ENCODE results near the gene ETV4. TPM values are rescaled to one million over a fixed set of nuclear protein-coding genes. Genes with fewer than 3 reads are reported as not detected.
"Not testable (repeated sequence)": the region's sequence is repeated elsewhere in the genome, so short reads cannot be mapped to it uniquely, and the experiment has no call there.

ETV4 gene
- total RNA-seq, 1 donor from 2014 or later = 5.7 TPM

GRCh38 chr17:43509440-43509839 lies 36.7 kb downstream of the ETV4 start:
- not testable (repeated sequence) for ATAC-seq

GRCh38 chr17:43490621-43491020 lies 55.5 kb downstream of the ETV4 start:
- no peak for ATAC-seq

DNA sequence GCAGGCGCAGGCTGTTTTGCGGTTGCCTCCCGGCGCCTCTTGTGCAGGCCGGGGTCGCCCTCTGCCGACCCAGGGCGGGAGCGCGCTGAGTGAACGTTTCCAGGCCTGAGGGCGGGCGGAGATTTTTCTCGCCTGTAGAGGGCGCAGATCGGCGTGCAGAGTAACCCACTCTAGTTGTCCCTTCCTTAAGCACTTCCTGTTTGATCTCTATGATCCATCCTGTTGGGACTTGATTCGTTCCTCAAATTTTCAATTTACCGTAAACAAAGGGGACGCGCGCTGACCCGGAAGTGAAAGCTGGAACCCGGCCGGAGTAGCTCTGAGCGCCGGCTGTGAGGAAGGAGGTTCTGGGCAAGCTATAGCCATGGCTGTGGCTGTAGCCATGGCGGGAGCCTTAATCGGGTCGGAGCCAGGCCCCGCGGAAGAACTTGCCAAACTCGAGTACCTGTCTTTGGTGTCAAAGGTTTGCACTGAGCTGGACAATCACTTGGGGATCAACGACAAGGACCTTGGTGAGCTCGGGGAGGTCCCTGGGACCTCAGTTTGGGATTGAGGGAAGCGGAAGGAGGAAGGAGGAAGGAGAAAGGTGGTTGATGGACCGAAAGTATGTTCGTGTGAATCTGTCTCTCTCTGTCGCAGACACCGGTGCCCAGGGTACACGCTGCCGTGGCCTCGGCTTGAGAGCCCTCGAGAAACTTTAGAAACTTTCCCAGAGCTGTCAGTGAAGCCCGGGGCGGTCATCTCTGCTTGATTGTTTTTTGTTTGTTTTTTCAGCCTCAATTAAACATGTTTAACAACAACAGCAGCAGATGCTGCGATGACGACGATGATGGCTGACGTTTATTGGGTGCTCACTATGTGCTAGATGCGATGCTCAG lies 62.2 kb downstream of the ETV4 start, which contains the start of gene DHX8:
TSS of gene DHX8 (plus strand) at position 302 of the 878 bp plus-strand sequence. CDS start at position 365, 63 bp downstream.
- peak; percentile 99 for ATAC-seq

DNA sequence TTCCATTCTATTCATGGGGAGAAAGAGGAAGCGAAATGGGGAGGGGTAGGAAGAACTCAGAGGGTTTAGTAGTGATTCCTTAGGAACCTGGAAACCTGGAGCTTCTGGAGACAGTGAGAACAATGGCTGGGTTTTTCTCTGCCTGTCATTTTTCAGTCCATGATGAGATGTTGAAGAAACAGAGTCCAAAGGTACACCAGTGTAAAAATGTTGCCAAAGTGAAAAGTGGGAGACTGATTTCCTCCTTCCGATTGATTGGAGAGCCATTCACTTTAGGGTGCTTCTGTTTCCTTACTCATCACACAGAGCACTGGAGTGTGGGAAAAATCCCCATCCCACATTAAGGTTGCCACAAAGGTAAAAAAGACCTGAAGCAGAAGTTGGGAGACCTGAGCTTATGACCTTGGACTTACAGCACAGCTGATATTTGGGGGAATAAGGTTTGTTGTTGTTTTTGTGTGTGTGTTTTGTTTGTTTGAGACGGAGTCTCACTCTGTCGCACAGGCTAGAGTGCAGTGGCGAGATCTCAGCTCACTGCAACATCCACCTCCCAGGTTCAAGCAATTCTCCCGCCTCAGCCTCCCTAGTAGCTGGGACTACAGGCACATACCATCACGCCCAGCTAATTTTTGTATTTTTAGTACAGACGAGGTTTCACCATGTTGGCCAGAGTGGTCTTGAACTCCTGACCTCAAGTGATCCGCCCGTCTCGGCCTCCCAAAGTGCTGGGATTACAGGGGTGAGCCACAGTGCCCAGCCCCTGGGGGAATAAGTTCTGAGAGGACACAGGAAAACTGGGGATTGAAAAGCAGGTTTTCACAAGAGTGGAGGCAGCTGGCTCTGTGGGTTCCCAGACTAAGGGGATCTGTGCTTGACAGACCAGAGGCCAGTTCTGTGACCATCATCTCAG lies 63.8 kb downstream of the ETV4 start:
- ATAC-seq = no peak

- ATAC-seq = no peak
Observed at GRCh38 chr17:43479948-43480347, 66.2 kb downstream of the ETV4 start.

Other genes with a start within 250 kb of the ETV4 start
- 123 TPM for gene ARL4D, start 147.3 kb downstream of the ETV4 start, total RNA-seq
- gene DHX8, start 62.4 kb downstream of the ETV4 start, total RNA-seq = 39.0 TPM
- 1.2 TPM for gene MEOX1, start 115.6 kb upstream of the ETV4 start, total RNA-seq
- gene SOST, start 212.5 kb upstream of the ETV4 start, total RNA-seq = not detected
- 36.3 TPM for gene DUSP3, start 232.6 kb upstream of the ETV4 start, total RNA-seq
- not detected for gene CFAP97D1, start 234.1 kb upstream of the ETV4 start, total RNA-seq